ENCODE data around the gene ZNF454. TPM values are rescaled to one million over a fixed set of nuclear protein-coding genes. Genes with fewer than 3 reads are reported as not detected.

Gene ZNF454
- total RNA-seq, 1 experiment from 2014 or later: not detected

DNA sequence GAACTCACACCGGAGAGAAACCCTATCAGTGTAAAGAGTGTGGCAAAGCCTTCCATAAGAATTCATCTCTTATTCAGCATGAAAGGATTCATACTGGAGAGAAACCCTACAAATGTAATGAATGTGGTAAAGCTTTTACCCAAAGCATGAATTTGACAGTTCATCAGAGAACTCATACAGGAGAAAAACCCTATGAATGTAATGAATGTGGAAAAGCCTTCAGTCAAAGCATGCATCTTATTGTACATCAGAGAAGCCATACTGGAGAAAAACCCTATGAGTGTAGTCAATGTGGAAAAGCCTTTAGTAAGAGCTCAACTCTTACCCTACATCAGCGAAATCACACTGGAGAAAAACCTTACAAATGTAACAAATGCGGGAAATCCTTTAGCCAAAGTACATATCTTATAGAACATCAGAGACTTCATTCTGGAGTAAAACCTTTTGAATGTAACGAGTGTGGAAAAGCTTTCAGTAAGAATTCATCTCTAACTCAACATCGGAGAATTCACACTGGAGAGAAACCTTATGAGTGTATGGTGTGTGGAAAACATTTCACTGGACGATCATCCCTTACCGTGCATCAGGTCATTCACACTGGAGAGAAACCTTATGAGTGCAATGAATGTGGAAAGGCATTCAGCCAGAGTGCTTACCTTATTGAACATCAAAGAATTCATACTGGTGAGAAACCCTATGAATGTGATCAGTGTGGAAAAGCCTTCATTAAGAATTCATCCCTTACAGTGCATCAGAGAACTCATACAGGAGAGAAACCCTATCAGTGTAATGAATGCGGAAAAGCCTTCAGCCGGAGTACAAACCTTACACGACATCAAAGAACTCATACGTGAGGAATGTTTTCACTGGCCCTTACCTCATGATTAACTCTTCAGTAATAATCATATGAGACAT, 8.9 kb upstream of the ZNF454 start:
- H2BK15ac ChIP-seq (ENCODE audit: low read depth, low read length): no peak overlapping the region
- DNase-seq: no peak
- H3K14ac ChIP-seq (ENCODE audit: insufficient read depth, low read length): no peak overlapping the region
- no peak overlapping the region for H3K27ac ChIP-seq (ENCODE audit: insufficient read length, low read depth, low read length)
- Mint-ChIP-seq H3K27ac (no peak overlapping the region), H3K9me3 (peaks cover 97% of the 10 kb centered on the region in 2 experiments), H3K4me1 (no peaks in the 10 kb centered on the region), H3K4me3 (no peak overlapping the region), H3K36me3 (ENCODE audit: insufficient read depth in 1 of 3, low read depth in 3 of 3) (peaks cover 18 to 72% (median 25%) of the 10 kb centered on the region in 3 experiments; a peak in 6 of 7 replicates), H3K27me3 (ENCODE audit: low read depth) (peaks cover 15% of the 10 kb centered on the region)
- no peak overlapping the region for H3T11ph ChIP-seq (ENCODE audit: low read length)
- H2BK20ac ChIP-seq (ENCODE audit: low read depth, low read length, poor library complexity, severe bottlenecking): no peak overlapping the region
- peaks cover 95% of the 10 kb centered on the region for H3K9me3 ChIP-seq (ENCODE audit: control insufficient read depth, low read depth, low read length)
- H2AFZ ChIP-seq (ENCODE audit: low read length): no peak overlapping the region
- WGBS (ENCODE audit: extremely low coverage, insufficient read length, low lambda C conversion rate): no CpG with 5 or more reads among the region's 11 CpGs
- no peak overlapping the region for H3K56ac ChIP-seq (ENCODE audit: insufficient read length, low read depth, low read length)
- H3K9ac ChIP-seq (ENCODE audit: extremely low read depth, insufficient read length, low read length): no peak overlapping the region
- H3K4me2 ChIP-seq (ENCODE audit: insufficient read depth, insufficient read length, low read length): no peak overlapping the region
- H3K79me2 ChIP-seq (ENCODE audit: insufficient read depth, low read length): no peaks in the 10 kb centered on the region
- H3K4me1 ChIP-seq (ENCODE audit: insufficient read depth, low read length): no peaks in the 10 kb centered on the region
- H4K5ac ChIP-seq (ENCODE audit: insufficient read length, low read depth, low read length): no peak overlapping the region
- TF ChIP-seq, protein P1, sequence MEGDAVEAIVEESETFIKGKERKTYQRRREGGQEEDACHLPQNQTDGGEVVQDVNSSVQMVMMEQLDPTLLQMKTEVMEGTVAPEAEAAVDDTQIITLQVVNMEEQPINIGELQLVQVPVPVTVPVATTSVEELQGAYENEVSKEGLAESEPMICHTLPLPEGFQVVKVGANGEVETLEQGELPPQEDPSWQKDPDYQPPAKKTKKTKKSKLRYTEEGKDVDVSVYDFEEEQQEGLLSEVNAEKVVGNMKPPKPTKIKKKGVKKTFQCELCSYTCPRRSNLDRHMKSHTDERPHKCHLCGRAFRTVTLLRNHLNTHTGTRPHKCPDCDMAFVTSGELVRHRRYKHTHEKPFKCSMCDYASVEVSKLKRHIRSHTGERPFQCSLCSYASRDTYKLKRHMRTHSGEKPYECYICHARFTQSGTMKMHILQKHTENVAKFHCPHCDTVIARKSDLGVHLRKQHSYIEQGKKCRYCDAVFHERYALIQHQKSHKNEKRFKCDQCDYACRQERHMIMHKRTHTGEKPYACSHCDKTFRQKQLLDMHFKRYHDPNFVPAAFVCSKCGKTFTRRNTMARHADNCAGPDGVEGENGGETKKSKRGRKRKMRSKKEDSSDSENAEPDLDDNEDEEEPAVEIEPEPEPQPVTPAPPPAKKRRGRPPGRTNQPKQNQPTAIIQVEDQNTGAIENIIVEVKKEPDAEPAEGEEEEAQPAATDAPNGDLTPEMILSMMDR (conservative IDR thresholded peaks at IDR 0.05): no peak
- no peak overlapping the region for H3K4ac ChIP-seq (ENCODE audit: low read depth, low read length)
- no peak overlapping the region for H2BK12ac ChIP-seq (ENCODE audit: insufficient read length, low read depth, low read length)
- H4K91ac ChIP-seq (ENCODE audit: insufficient read length, low read depth, low read length): no peak overlapping the region
- no peak overlapping the region for H4K8ac ChIP-seq (replicated peaks; ENCODE audit: insufficient read length, low read depth, low read length)
- H2BK120ac ChIP-seq (ENCODE audit: low read depth, low read length, poor library complexity, severe bottlenecking): no peak overlapping the region
- H3K23me2 ChIP-seq (ENCODE audit: insufficient read length, low read depth, low read length, poor library complexity, severe bottlenecking): no peaks in the 10 kb centered on the region
- H3K18ac ChIP-seq (ENCODE audit: insufficient read length, low read depth, low read length): no peak overlapping the region
- no peak overlapping the region for H3K23ac ChIP-seq (ENCODE audit: insufficient read length, low read depth, low read length)
- no peaks in the 10 kb centered on the region for H3K27me3 ChIP-seq (ENCODE audit: insufficient read depth, low read length)
- no peak overlapping the region for H2AK5ac ChIP-seq (ENCODE audit: insufficient read length, low read length)
- H4K20me1 ChIP-seq (ENCODE audit: control insufficient read depth, insufficient read depth, insufficient read length): no peaks in the 10 kb centered on the region
- H2BK5ac ChIP-seq (ENCODE audit: insufficient read length, low read length): no peak overlapping the region
- H3K79me1 ChIP-seq (ENCODE audit: insufficient read depth, low read depth, low read length, poor library complexity, severe bottlenecking): no peaks in the 10 kb centered on the region
